Small intestine (tissue), 7 donors: ENCODE measurements around the gene THSD4. TPM values are rescaled to one million over a fixed set of nuclear protein-coding genes. Genes with fewer than 3 reads are reported as not detected.

Source experiments
- DNase-seq, 2 donors: peaks; one replicate each; pipeline versions ENCODE4 v3.0.0 to v3.0.0-alpha.2; 2013
- FAIRE-seq: peaks from 2 replicates; lab custom pipeline; 2012; peaks lifted over from hg19 to GRCh38; lab: Jason Lieb, UNC
- H3K27ac ChIP-seq, 3 donors: one replicate each; pipeline ENCODE4 v1.5.1; 2013; ENCODE audit warnings: low read length in 2 of 3, mild to moderate bottlenecking in 2 of 3, control low read depth in 1 of 3, inconsistent platforms in 1 of 3, low read depth in 1 of 3, moderate library complexity in 1 of 3
- H3K27me3 ChIP-seq, 3 donors: one replicate each; pipeline ENCODE4 v1.6.1; 2013; ENCODE audit warnings: low read length in 3 of 3, inconsistent platforms in 1 of 3; ENCODE audit not compliant: control insufficient read depth in 3 of 3, insufficient read depth in 3 of 3
- H3K36me3 ChIP-seq, 3 donors: one replicate each; pipeline ENCODE4 v1.6.1; 2013; ENCODE audit warnings: low read length in 3 of 3, inconsistent platforms in 1 of 3, low read depth in 1 of 3, mild to moderate bottlenecking in 1 of 3, moderate library complexity in 1 of 3; ENCODE audit not compliant: control insufficient read depth in 3 of 3, insufficient read depth in 2 of 3
- H3K4me1 ChIP-seq, 3 donors: one replicate each; pipeline ENCODE4 v1.6.1; 2013; ENCODE audit warnings: low read length in 2 of 3, inconsistent platforms in 1 of 3, low read depth in 1 of 3, mild to moderate bottlenecking in 1 of 3, moderate library complexity in 1 of 3; ENCODE audit not compliant: control insufficient read depth in 3 of 3, insufficient read depth in 2 of 3
- H3K4me3 ChIP-seq, 3 donors: one replicate each; pipeline ENCODE4 v1.5.1; 2013; ENCODE audit warnings: low read length in 3 of 3, control low read depth in 1 of 3, inconsistent platforms in 1 of 3, low read depth in 1 of 3, mild to moderate bottlenecking in 1 of 3, moderate library complexity in 1 of 3
- H3K9me3 ChIP-seq, 2 donors: one replicate each; pipeline ENCODE4 v1.6.1; 2013; ENCODE audit warnings: low read depth in 1 of 2, low read length in 1 of 2; ENCODE audit not compliant: control insufficient read depth in 2 of 2, insufficient read depth in 1 of 2
- WGBS, 3 donors: extraction: QIAGEN DNeasy Blood & Tissue Kit; methylation state at CpG; one replicate each; pipeline ENCODE4 v1.1.7; 2013; 5-methylcytosine and 5-hydroxymethylcytosine counted together
- polyA plus RNA-seq, 4 donors: library from polyadenylated mRNA; stranded (reverse) in 3 of 4; unstranded in 1 of 4; fragments of 200-250 nt in 3 of 4; fragments of 120-200 nt in 1 of 4; gene quantifications; one replicate each; pipeline versions ENCODE4 v1.2.1 to v1.2.3, GENCODE V29; 2013
- donor health status: healthy with polysubstance abuse.
- donor health status: control.
- donor health status: control.
- donor health status: Bipolar disorder and iron deficiency.
- donor health status: healthy.

Gene THSD4
- polyA plus RNA-seq, 4 donors, result 3.6 to 14.4 (median 9.7) TPM

- H3K9me3 ChIP-seq, result no peaks in the 10 kb centered on the region
- no peaks in the 10 kb centered on the region for H3K4me1 ChIP-seq
- H3K27me3 ChIP-seq, result no peaks in the 10 kb centered on the region
- FAIRE-seq (no peak), DNase-seq (no peak)
- no peak overlapping the region for H3K27ac ChIP-seq
- WGBS, 3 donors, result 78 to 81% (median 81%) methylated on average over 9 of the region's 9 CpGs
- no peak overlapping the region for H3K4me3 ChIP-seq
- H3K36me3 ChIP-seq, result no peaks in the 10 kb centered on the region
These were observed 568.4 kb downstream of the THSD4 start for GRCh38 chr15:71683411-71684274.

- H3K4me3 ChIP-seq, result no peak overlapping the region
- FAIRE-seq, result no peak
- no peak overlapping the region for H3K27ac ChIP-seq
- DNase-seq, result no peak
- H3K4me1 ChIP-seq, result no peaks in the 10 kb centered on the region
- peaks cover 0 to 4% of the 10 kb centered on the region in 2 donors for H3K9me3 ChIP-seq
- H3K27me3 ChIP-seq, result no peaks in the 10 kb centered on the region
- no peaks in the 10 kb centered on the region for H3K36me3 ChIP-seq
These were observed 570.2 kb downstream of the THSD4 start for GRCh38 chr15:71685420-71685993.

- peaks cover 0 to 12% of the 10 kb centered on the region in 2 donors for H3K9me3 ChIP-seq
- no peak for DNase-seq
- H3K27ac ChIP-seq, result no peak overlapping the region
- H3K4me1 ChIP-seq, result no peaks in the 10 kb centered on the region
- no peak overlapping the region for H3K4me3 ChIP-seq
- FAIRE-seq, result no peak
- 83 to 93% (median 93%) methylated on average over 4 of the region's 4 CpGs for WGBS, 3 donors
- no peaks in the 10 kb centered on the region for H3K27me3 ChIP-seq
- no peaks in the 10 kb centered on the region for H3K36me3 ChIP-seq
These were observed 571.2 kb downstream of the THSD4 start for GRCh38 chr15:71686221-71687050.

- Histone ChIP-seq H3K36me3 (no peaks in the 10 kb centered on the region), H3K9me3 (peaks cover 0 to 12% of the 10 kb centered on the region in 2 donors), H3K27ac (no peak overlapping the region), H3K27me3 (no peaks in the 10 kb centered on the region), H3K4me1 (peaks cover 2 to 5% (median 4%) of the 10 kb centered on the region in 3 donors), H3K4me3 (no peak overlapping the region)
- no peak for FAIRE-seq
- no peak for DNase-seq
- 83 to 89% (median 87%) methylated on average over 2 of the region's 2 CpGs for WGBS, 3 donors
These were observed 572.7 kb downstream of the THSD4 start for GRCh38 chr15:71687902-71688508.

- FAIRE-seq (no peak), DNase-seq (no peak)
- Histone ChIP-seq H3K4me3 (no peak overlapping the region), H3K27me3 (no peaks in the 10 kb centered on the region), H3K36me3 (no peaks in the 10 kb centered on the region), H3K9me3 (peaks cover 0 to 12% of the 10 kb centered on the region in 2 donors), H3K27ac (no peak overlapping the region), H3K4me1 (peaks cover 2 to 5% (median 4%) of the 10 kb centered on the region in 3 donors)
- WGBS, 3 donors, result 65 to 72% (median 66%) methylated on average over 3 of the region's 3 CpGs
These were observed 573.3 kb downstream of the THSD4 start for GRCh38 chr15:71688509-71689094.

GRCh38 chr15:71691081-71691457 is 575.8 kb downstream of the THSD4 start:
- FAIRE-seq (no peak), DNase-seq (no peak)
- Histone ChIP-seq H3K4me1 (peaks cover 2 to 5% (median 4%) of the 10 kb centered on the region in 3 donors), H3K27me3 (no peaks in the 10 kb centered on the region), H3K9me3 (peaks cover 0 to 12% of the 10 kb centered on the region in 2 donors), H3K36me3 (peaks cover 0 to 4% (median 0%) of the 10 kb centered on the region in 3 donors), H3K27ac (peak overlapping the region in 1 of 3 donors; percentile 79), H3K4me3 (no peak overlapping the region)
- WGBS, 3 donors, result 67 to 75% (median 75%) methylated on average over 3 of the region's 3 CpGs

- WGBS, 3 donors, result 20 to 53% (median 38%) methylated on average over 12 of the region's 12 CpGs
- DNase-seq, result peak; percentile 9 to 38
- peaks cover 2 to 5% (median 4%) of the 10 kb centered on the region in 3 donors for H3K4me1 ChIP-seq
- H3K4me3 ChIP-seq, result no peak overlapping the region
- H3K36me3 ChIP-seq, result peaks cover 0 to 4% (median 0%) of the 10 kb centered on the region in 3 donors
- no peaks in the 10 kb centered on the region for H3K27me3 ChIP-seq
- H3K9me3 ChIP-seq, result peaks cover 0 to 12% of the 10 kb centered on the region in 2 donors
- peak overlapping the region in 1 of 3 donors; percentile 79 for H3K27ac ChIP-seq
- FAIRE-seq, result no peak
These were observed 576.5 kb downstream of the THSD4 start for GRCh38 chr15:71691458-71692417.
